ENCODE data around the gene MKS1.

Gene MKS1

DNA sequence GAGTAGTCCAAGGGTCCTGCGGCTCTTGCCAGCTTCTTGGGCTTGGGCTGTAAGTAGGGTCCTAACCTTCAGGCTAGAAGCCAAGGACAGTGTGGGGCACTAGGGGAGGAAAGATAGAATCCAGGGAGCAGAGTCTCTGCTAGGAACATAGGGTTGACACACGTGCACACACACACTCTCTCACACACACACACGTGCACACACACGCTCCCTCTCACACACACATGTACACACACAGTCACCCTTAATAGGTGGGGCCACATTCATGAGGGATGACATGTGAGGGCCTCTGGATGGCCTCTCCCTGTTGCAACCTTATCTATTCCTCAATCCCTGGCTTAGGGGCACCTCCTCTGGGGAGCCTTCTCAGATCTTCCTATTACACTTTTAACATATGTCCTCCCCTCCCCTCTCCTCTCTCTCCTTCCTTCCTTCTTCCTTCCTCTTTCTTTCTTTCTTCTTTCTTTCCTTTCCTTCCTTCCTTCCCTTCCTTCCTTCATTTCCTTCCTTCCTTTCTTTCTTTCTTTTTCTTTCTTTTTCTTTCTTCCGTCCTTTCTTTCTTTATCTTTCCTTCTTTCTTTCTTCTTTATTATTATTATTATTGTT is 23.4 kb downstream of the MKS1 start:
- H4K20me1 ChIP-seq (ENCODE audit: insufficient read depth) = no peaks in the 10 kb centered on the region
- no peak overlapping the region for H2AFZ ChIP-seq (ENCODE audit: low read depth)
- H3K79me2 ChIP-seq (ENCODE audit: insufficient read depth, low read depth) = no peaks in the 10 kb centered on the region
- no peaks in the 10 kb centered on the region for H3K36me3 ChIP-seq (ENCODE audit: insufficient read depth)
- no peak overlapping the region for H3K9ac ChIP-seq
- H3K4me2 ChIP-seq = no peak overlapping the region
- no peak overlapping the region for H3K4me3 ChIP-seq (IDR thresholded peaks at IDR 0.05; ENCODE audit: insufficient read depth, low read depth, low read length)
- no peak overlapping the region for H3K27ac ChIP-seq
- peaks cover 20% of the 10 kb centered on the region; the same call in 1 of the 2 replicates for H3K27me3 ChIP-seq (ENCODE audit: insufficient read depth, low read depth)
- H3K4me1 ChIP-seq (ENCODE audit: low read depth, poor library complexity, severe bottlenecking) = no peaks in the 10 kb centered on the region
- TF ChIP-seq, protein P1, sequence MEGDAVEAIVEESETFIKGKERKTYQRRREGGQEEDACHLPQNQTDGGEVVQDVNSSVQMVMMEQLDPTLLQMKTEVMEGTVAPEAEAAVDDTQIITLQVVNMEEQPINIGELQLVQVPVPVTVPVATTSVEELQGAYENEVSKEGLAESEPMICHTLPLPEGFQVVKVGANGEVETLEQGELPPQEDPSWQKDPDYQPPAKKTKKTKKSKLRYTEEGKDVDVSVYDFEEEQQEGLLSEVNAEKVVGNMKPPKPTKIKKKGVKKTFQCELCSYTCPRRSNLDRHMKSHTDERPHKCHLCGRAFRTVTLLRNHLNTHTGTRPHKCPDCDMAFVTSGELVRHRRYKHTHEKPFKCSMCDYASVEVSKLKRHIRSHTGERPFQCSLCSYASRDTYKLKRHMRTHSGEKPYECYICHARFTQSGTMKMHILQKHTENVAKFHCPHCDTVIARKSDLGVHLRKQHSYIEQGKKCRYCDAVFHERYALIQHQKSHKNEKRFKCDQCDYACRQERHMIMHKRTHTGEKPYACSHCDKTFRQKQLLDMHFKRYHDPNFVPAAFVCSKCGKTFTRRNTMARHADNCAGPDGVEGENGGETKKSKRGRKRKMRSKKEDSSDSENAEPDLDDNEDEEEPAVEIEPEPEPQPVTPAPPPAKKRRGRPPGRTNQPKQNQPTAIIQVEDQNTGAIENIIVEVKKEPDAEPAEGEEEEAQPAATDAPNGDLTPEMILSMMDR (conservative IDR thresholded peaks at IDR 0.05; ENCODE audit: low read depth, low read length) = no peak

DNA sequence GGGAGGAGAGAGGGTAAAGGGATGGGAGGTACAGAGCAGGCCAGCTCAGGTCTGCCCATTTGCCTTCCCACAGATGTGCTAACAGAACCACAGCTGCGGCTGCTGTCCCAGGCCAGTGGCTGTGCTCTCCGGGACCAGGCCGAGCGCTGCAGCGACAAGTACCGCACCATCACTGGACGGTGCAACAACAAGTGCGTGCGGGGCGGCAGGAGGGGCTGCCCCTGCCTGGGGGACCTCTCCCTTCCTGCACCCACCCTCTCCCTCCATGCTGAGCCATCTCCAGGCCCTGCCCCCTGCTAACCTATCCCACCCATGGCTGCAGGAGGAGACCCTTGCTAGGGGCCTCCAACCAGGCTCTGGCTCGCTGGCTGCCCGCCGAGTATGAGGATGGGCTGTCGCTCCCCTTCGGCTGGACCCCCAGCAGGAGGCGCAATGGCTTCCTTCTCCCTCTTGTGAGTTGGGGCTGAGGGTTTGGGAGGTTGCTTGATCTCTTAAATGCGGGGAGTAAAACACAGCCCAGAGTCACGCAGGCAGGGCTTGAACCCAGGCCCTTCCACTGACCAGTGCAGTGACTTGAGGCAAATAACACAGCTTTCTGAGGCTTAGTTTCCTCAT is 25.3 kb downstream of the MKS1 start:
- Histone ChIP-seq H3K36me3 (ENCODE audit: insufficient read depth) (no peaks in the 10 kb centered on the region), H2AFZ (ENCODE audit: low read depth) (no peak overlapping the region), H3K79me2 (ENCODE audit: insufficient read depth, low read depth) (no peaks in the 10 kb centered on the region), H3K9ac (no peak overlapping the region), H3K27ac (no peak overlapping the region), H3K27me3 (ENCODE audit: insufficient read depth, low read depth) (peaks cover 20% of the 10 kb centered on the region; the same call in 1 of the 2 replicates), H3K4me2 (no peak overlapping the region), H4K20me1 (ENCODE audit: insufficient read depth) (no peaks in the 10 kb centered on the region), H3K4me1 (ENCODE audit: low read depth, poor library complexity, severe bottlenecking) (no peaks in the 10 kb centered on the region), H3K4me3 (IDR thresholded peaks at IDR 0.05; ENCODE audit: insufficient read depth, low read depth, low read length) (no peak overlapping the region)
- TF ChIP-seq, protein P1 (conservative IDR thresholded peaks at IDR 0.05; ENCODE audit: low read depth, low read length) = no peak

DNA sequence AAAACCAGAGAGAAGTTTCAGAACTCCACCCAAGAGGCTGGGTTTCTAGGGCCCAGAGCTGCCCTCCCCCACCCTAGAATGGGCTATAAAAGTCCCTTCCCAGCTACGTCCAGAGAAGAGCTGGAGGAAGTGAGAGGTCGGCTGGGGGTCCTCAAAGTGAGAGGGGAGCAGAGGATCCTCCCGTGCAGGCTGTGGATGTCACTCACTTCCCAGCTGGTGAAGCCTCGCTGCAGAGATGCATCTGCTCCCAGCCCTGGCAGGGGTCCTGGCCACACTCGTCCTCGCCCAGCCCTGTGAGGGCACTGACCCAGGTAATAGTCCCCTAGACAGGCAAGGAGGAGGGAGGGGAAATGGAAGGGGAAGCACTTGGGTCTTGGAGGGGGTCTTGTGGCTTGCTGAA is 26.4 kb downstream of the MKS1 start, which contains the start of gene EPX:
TSS of gene EPX (plus strand) at position 115 of the 400 bp plus-strand sequence. CDS start at position 236, 121 bp downstream.
- Histone ChIP-seq H3K27ac (no peak within 1 kb of the TSS), H3K4me1 (ENCODE audit: low read depth, poor library complexity, severe bottlenecking) (no peaks in the 10 kb centered on the region), H2AFZ (ENCODE audit: low read depth) (no peak within 1 kb of the TSS), H3K4me3 (IDR thresholded peaks at IDR 0.05; ENCODE audit: insufficient read depth, low read depth, low read length) (no peak within 1 kb of the TSS), H4K20me1 (ENCODE audit: insufficient read depth) (no peaks in the 10 kb centered on the region), H3K36me3 (ENCODE audit: insufficient read depth) (no peaks in the 10 kb centered on the region), H3K79me2 (ENCODE audit: insufficient read depth, low read depth) (no peaks in the 10 kb centered on the region), H3K4me2 (no peak within 1 kb of the TSS), H3K9ac (no peak within 1 kb of the TSS), H3K27me3 (ENCODE audit: insufficient read depth, low read depth) (peaks cover 10% of the 10 kb centered on the region; the same call in 1 of the 2 replicates)
- TF ChIP-seq, protein P1 (conservative IDR thresholded peaks at IDR 0.05; ENCODE audit: low read depth, low read length) = no peak

DNA sequence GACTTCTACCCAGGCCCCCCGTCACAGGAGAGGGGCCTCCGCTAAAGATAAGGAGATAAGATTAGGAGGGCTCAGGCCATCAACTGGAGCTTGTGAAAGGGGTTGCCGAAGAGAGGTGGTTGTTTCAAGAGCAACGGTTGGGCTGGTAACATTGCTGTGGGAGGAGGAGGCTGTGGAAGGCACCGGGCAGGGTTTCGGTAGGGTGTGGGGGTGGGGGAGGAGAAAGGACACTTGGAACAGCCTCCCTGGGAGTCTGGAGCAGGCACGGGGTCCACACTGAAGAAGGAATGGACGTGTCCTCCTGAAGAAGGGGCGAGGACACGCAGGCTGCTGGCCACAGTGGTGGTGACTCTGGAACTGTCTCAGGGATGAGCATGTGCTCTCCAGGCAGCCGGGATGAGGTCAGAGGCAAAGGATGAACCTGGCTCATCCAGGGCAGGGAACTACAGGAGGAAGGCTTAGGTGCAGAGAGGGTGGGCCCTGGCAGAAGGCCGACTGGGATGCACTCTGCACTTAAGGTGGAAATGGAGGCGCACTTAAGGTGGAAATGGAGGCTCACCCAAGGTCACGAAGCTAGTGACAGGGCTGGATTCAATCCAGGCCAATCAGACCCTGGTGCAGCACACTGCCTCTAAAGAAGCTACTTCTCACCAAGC is 27.7 kb downstream of the MKS1 start:
- Histone ChIP-seq H3K4me1 (ENCODE audit: low read depth, poor library complexity, severe bottlenecking) (no peaks in the 10 kb centered on the region), H3K27ac (no peak overlapping the region), H3K27me3 (ENCODE audit: insufficient read depth, low read depth) (peaks cover 4% of the 10 kb centered on the region; the same call in 1 of the 2 replicates), H3K9ac (no peak overlapping the region), H3K36me3 (ENCODE audit: insufficient read depth) (no peaks in the 10 kb centered on the region), H3K79me2 (ENCODE audit: insufficient read depth, low read depth) (no peaks in the 10 kb centered on the region), H3K4me2 (no peak overlapping the region), H4K20me1 (ENCODE audit: insufficient read depth) (no peaks in the 10 kb centered on the region), H2AFZ (ENCODE audit: low read depth) (no peak overlapping the region), H3K4me3 (IDR thresholded peaks at IDR 0.05; ENCODE audit: insufficient read depth, low read depth, low read length) (no peak overlapping the region)
- TF ChIP-seq, protein P1 (conservative IDR thresholded peaks at IDR 0.05; ENCODE audit: low read depth, low read length) = no peak

All from KMS-11 (cell line).